ENCODE measurements around the gene FATE1. TPM values are rescaled to one million over a fixed set of nuclear protein-coding genes. Genes with fewer than 3 reads are reported as not detected.

FATE1 gene, protein sequence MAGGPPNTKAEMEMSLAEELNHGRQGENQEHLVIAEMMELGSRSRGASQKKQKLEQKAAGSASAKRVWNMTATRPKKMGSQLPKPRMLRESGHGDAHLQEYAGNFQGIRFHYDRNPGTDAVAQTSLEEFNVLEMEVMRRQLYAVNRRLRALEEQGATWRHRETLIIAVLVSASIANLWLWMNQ
- not detected for polyA plus RNA-seq (2013, experiment 1 of 4)
- not detected for polyA plus RNA-seq (2013, experiment 2 of 4)
- not detected for polyA plus RNA-seq (2013, experiment 3 of 4)
- polyA plus RNA-seq (2013, experiment 4 of 4), result not detected

DNA sequence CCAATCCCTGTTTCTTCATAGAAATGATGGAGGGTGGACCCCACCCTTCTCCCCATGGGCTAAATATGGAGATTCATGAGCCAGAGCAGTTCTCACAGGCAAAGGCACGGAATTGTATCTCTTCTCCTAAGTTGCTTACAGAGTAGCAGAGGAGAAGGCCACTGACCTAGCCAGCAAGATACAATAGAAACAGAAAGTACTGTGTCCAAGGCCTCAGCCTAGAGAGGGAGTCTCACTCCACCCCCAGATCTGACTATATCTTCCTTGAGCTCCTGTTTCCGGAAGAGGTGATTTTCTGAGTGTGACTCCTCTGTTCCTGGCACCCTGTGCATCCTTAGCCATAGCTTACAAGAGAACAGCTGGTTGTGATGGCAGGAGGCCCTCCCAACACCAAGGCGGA, at the start of gene FATE1:
Gene FATE1 (plus strand): TSS at position 284 of the 400 bp plus-strand sequence. CDS start 85 bp downstream, at position 369.
- WGBS, 2 experiments, result 97 to 98% methylated on average over 3 of the region's 3 CpGs
- no peak within 1 kb of the TSS for H3K4me3 ChIP-seq (ENCODE audit: insufficient read depth, low read depth, low read length)
- H3K4me1 ChIP-seq (ENCODE audit: control insufficient read depth, insufficient read depth, low read length), result no peaks in the 10 kb centered on the region

DNA sequence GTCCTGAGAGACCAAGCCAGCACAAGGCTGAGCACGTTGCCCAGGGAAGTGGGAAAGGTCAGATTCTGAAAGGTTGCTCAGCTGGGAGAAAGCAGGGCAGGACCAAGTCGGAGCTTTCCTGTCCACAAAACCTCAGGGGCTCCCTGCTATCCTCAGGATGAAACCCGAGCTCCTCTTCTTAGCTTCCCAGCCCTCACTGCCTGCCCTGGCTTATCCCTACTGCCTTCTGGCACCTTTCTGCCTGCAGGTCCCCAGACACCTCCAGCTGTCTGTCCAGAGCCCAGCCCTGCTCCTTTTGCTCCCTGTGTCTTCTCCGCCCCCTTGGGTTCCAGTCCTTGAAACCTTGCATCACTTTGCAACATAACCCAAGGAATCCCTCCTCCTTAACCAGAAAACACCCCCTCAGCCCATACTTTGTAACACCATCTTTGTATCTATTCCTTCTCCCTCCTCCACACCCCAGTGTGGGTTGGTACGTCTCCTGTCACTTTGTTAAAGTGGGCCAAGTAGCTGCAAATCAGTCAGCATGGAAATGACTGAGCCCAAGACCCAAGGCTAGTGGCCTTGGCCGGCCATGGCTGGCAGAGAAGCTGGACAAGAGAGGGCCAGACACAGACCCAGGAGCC, 40.6 kb upstream of the FATE1 start:
- Histone ChIP-seq H3K4me1 (ENCODE audit: control insufficient read depth, insufficient read depth, low read length) (peaks cover 3% of the 10 kb centered on the region), H3K9me3 (ENCODE audit: control insufficient read depth, low read length) (no peaks in the 10 kb centered on the region), H3K4me3 (ENCODE audit: insufficient read depth, low read depth, low read length) (no peak overlapping the region), H3K27ac (ENCODE audit: insufficient read depth, low read depth, low read length, poor library complexity, severe bottlenecking) (no peak overlapping the region), H3K27me3 (ENCODE audit: control insufficient read depth, insufficient read depth, low read length, poor library complexity, severe bottlenecking) (no peaks in the 10 kb centered on the region), H3K36me3 (ENCODE audit: control insufficient read depth, insufficient read depth, low read length) (no peaks in the 10 kb centered on the region)
- WGBS, 2 experiments, result 64 to 67% methylated on average over 6 of the region's 6 CpGs

More for the DNA sequence above, at the start of gene FATE1:
- no peaks in the 10 kb centered on the region for H3K27me3 ChIP-seq (ENCODE audit: control insufficient read depth, insufficient read depth, low read length, poor library complexity, severe bottlenecking)
- no peaks in the 10 kb centered on the region for H3K36me3 ChIP-seq (ENCODE audit: control insufficient read depth, insufficient read depth, low read length)
- H3K27ac ChIP-seq (ENCODE audit: insufficient read depth, low read depth, low read length, poor library complexity, severe bottlenecking), result no peak within 1 kb of the TSS
- no peaks in the 10 kb centered on the region for H3K9me3 ChIP-seq (ENCODE audit: control insufficient read depth, low read length)

DNA sequence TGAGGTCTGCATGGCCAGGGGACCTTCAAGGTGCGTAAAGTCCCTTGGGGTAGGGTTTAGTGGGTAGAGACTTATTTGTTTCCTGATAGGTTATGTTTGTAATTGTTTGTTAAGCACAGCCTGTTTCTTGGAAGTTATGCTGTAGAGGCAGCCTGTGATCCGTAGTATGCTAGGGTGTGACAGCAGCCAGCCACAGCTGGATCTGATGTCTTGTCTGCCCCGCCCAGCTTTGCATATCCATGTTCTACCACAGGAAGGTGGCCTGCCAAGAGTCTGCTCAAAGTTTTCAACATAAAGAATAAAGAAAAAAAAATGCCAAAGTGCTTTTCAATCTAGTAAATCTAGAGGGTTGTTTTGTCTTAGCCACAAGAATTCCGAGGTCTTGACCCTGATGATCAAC, 39.6 kb upstream of the FATE1 start:
- 88 to 97% methylated on average over 4 of the region's 4 CpGs for WGBS, 2 experiments
- Histone ChIP-seq H3K4me3 (ENCODE audit: insufficient read depth, low read depth, low read length) (no peak overlapping the region), H3K4me1 (ENCODE audit: control insufficient read depth, insufficient read depth, low read length) (peaks cover 3% of the 10 kb centered on the region), H3K27me3 (ENCODE audit: control insufficient read depth, insufficient read depth, low read length, poor library complexity, severe bottlenecking) (no peaks in the 10 kb centered on the region), H3K36me3 (ENCODE audit: control insufficient read depth, insufficient read depth, low read length) (no peaks in the 10 kb centered on the region), H3K27ac (ENCODE audit: insufficient read depth, low read depth, low read length, poor library complexity, severe bottlenecking) (no peak overlapping the region), H3K9me3 (ENCODE audit: control insufficient read depth, low read length) (no peaks in the 10 kb centered on the region)

- no peaks in the 10 kb centered on the region for H3K9me3 ChIP-seq (ENCODE audit: control insufficient read depth, low read length)
- 90% methylated on average over 4 to 5 of the region's 5 CpGs for WGBS, 2 experiments
Observed at GRCh38 chrX:151679798-151680402, 35.9 kb upstream of the FATE1 start.

DNA sequence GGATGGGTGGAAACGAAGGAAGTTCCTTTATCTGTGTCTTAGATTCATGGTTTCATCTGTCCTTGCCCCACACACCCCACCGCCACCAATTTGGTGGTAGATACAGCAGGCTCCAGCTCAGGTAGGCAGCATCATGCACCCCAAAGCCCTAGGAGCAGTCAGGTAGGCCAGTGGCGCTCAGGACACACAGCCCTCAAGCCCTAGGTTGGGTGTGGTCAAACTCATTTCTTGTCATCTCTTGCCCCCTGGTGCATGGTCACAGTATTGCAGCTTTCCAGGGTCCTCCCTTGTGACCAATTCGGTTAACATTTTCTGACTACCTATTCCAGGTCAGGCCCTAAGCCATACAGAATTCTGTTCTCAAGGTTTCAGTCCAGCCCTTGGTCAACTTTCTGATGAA, 35.0 kb upstream of the FATE1 start:
- Histone ChIP-seq H3K27ac (ENCODE audit: insufficient read depth, low read depth, low read length, poor library complexity, severe bottlenecking) (no peak overlapping the region), H3K4me3 (ENCODE audit: insufficient read depth, low read depth, low read length) (no peak overlapping the region), H3K4me1 (ENCODE audit: control insufficient read depth, insufficient read depth, low read length) (no peaks in the 10 kb centered on the region), H3K9me3 (ENCODE audit: control insufficient read depth, low read length) (no peaks in the 10 kb centered on the region), H3K36me3 (ENCODE audit: control insufficient read depth, insufficient read depth, low read length) (no peaks in the 10 kb centered on the region), H3K27me3 (ENCODE audit: control insufficient read depth, insufficient read depth, low read length, poor library complexity, severe bottlenecking) (no peaks in the 10 kb centered on the region)
- WGBS, 2 experiments, result 48 to 57% methylated on average over 4 of the region's 4 CpGs

More at GRCh38 chrX:151679798-151680402, 35.9 kb upstream of the FATE1 start:
- Histone ChIP-seq H3K27me3 (ENCODE audit: control insufficient read depth, insufficient read depth, low read length, poor library complexity, severe bottlenecking) (no peaks in the 10 kb centered on the region), H3K4me3 (ENCODE audit: insufficient read depth, low read depth, low read length) (no peak overlapping the region), H3K4me1 (ENCODE audit: control insufficient read depth, insufficient read depth, low read length) (peaks cover 3% of the 10 kb centered on the region), H3K36me3 (ENCODE audit: control insufficient read depth, insufficient read depth, low read length) (no peaks in the 10 kb centered on the region), H3K27ac (ENCODE audit: insufficient read depth, low read depth, low read length, poor library complexity, severe bottlenecking) (no peak overlapping the region)

DNA sequence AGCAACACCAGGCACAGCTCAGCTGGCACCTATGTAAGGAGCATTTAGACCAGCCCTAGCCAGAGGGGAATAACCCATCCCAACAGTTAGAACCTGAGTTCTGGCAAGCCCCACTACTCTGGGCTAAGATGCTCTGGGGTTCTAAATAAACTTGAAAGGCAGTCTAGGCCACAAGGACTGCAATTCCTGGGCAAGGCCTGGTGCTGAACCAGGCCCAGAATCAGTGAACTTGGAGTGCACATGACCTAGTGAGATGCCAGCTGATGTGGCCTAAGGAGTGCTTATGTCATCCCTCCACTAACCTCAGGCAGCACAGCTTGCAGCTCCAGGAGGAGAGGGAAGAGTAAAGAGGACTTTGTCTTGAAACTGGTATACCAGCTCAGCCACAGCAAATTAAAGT, 28.2 kb upstream of the FATE1 start:
- Histone ChIP-seq H3K27ac (ENCODE audit: insufficient read depth, low read depth, low read length, poor library complexity, severe bottlenecking) (no peak overlapping the region), H3K27me3 (ENCODE audit: control insufficient read depth, insufficient read depth, low read length, poor library complexity, severe bottlenecking) (no peaks in the 10 kb centered on the region), H3K9me3 (ENCODE audit: control insufficient read depth, low read length) (no peaks in the 10 kb centered on the region), H3K4me1 (ENCODE audit: control insufficient read depth, insufficient read depth, low read length) (no peaks in the 10 kb centered on the region), H3K4me3 (ENCODE audit: insufficient read depth, low read depth, low read length) (no peak overlapping the region), H3K36me3 (ENCODE audit: control insufficient read depth, insufficient read depth, low read length) (no peaks in the 10 kb centered on the region)

DNA sequence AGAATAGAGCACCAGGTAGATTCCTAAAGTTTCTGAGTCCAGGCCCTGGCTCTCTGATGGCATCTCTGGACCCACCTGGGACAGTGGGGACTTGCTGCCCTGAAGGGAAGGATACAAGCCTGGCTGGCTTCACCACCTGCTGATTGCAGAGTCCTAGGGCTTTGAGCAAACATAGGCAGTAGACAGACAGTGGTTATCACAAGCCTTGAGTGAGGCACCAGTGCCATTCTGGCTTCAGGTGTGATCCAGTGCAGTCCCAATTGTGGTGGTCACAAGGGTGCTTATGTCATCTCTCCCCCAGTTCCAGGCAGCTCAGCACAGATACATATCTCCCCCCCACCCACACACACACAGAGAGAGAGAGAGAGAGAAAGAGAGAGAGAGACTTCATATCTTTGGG, 27.1 kb upstream of the FATE1 start:
- Histone ChIP-seq H3K27ac (ENCODE audit: insufficient read depth, low read depth, low read length, poor library complexity, severe bottlenecking) (no peak overlapping the region), H3K4me1 (ENCODE audit: control insufficient read depth, insufficient read depth, low read length) (no peaks in the 10 kb centered on the region), H3K27me3 (ENCODE audit: control insufficient read depth, insufficient read depth, low read length, poor library complexity, severe bottlenecking) (peaks cover 2% of the 10 kb centered on the region), H3K9me3 (ENCODE audit: control insufficient read depth, low read length) (no peaks in the 10 kb centered on the region), H3K4me3 (ENCODE audit: insufficient read depth, low read depth, low read length) (no peak overlapping the region), H3K36me3 (ENCODE audit: control insufficient read depth, insufficient read depth, low read length) (no peaks in the 10 kb centered on the region)

GRCh38 chrX:151692825-151693224, 23.0 kb upstream of the FATE1 start:
- H3K4me1 ChIP-seq (ENCODE audit: control insufficient read depth, insufficient read depth, low read length), result no peaks in the 10 kb centered on the region
- WGBS, 2 experiments, result 89 to 95% methylated on average over 6 of the region's 6 CpGs

DNA sequence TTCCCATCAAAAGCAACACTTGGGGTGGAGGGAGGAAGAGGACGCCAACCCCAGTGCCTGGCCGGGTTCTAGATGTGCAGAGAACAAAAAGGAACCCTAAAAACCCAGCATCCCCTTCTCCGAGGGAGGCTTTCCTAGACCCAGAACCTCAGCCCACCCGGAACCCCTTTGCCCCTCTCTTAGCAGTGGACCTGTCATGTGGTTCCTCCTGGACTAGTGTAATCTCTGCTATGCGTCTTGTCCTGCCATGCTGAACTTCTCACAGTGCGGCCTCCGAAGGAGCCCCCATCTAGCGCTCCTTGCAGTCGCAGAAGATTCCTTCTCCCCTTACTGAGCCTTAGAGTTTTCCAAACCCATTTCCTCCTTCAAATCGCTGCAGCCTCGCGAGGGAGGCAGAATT, 21.7 kb upstream of the FATE1 start:
- Histone ChIP-seq H3K27me3 (ENCODE audit: control insufficient read depth, insufficient read depth, low read length, poor library complexity, severe bottlenecking) (peaks cover 23% of the 10 kb centered on the region), H3K27ac (ENCODE audit: insufficient read depth, low read depth, low read length, poor library complexity, severe bottlenecking) (no peak overlapping the region), H3K4me1 (ENCODE audit: control insufficient read depth, insufficient read depth, low read length) (no peaks in the 10 kb centered on the region), H3K36me3 (ENCODE audit: control insufficient read depth, insufficient read depth, low read length) (no peaks in the 10 kb centered on the region), H3K4me3 (ENCODE audit: insufficient read depth, low read depth, low read length) (no peak overlapping the region), H3K9me3 (ENCODE audit: control insufficient read depth, low read length) (no peaks in the 10 kb centered on the region)
- WGBS, 2 experiments, result 77 to 83% methylated on average over 11 to 12 of the region's 12 CpGs

More at GRCh38 chrX:151692825-151693224, 23.0 kb upstream of the FATE1 start:
- Histone ChIP-seq H3K9me3 (ENCODE audit: control insufficient read depth, low read length) (no peaks in the 10 kb centered on the region), H3K4me3 (ENCODE audit: insufficient read depth, low read depth, low read length) (no peak overlapping the region), H3K36me3 (ENCODE audit: control insufficient read depth, insufficient read depth, low read length) (no peaks in the 10 kb centered on the region), H3K27ac (ENCODE audit: insufficient read depth, low read depth, low read length, poor library complexity, severe bottlenecking) (no peak overlapping the region), H3K27me3 (ENCODE audit: control insufficient read depth, insufficient read depth, low read length, poor library complexity, severe bottlenecking) (peaks cover 23% of the 10 kb centered on the region)

Measured in ectodermal cell (in vitro differentiated cells).